ENCODE data around the gene MORC1. TPM values are rescaled to one million over a fixed set of nuclear protein-coding genes. Genes with fewer than 3 reads are reported as not detected.

MORC1 gene
- total and polyA plus RNA-seq, 7 donors, result 0.03 TPM; not detected in 6

DNA sequence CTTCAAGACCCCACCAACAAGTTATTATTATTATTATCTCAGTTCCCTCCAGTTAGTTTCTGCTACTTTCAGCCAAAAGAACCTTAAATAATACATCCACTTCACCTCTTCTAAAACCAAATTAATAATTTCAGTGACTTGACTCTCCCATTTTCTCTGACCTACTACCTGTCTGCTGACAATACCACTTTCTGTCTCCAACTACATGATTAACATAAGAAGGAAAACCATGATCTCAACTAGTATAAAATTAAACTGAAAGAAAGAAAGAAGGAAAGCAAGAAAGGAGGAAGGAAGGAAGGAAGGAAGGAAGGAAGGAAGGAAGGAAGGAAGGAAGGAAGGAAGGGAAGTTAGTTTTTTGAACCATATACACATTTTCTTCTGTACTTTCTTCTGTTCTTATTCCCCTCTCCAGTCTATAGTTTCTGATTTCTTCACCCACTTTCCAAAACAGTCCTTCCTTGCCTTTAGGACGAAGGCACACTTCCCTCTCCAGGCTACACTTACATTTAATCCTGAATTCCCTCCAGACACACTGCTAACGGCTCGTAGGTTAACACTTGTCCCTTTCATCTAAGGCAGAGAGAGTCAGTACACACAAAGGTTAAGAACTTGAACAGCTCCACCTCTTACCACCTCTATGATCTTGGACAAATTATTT, 84.8 kb downstream of the MORC1 start:
- TF ChIP-seq POLR2AphosphoS5 (IDR thresholded peaks at IDR 0.05) (no peak), EP300 (IDR thresholded peaks at IDR 0.05) (no peak), POLR2A (IDR thresholded peaks at IDR 0.05) (no peak)
- TF ChIP-seq, protein P1, sequence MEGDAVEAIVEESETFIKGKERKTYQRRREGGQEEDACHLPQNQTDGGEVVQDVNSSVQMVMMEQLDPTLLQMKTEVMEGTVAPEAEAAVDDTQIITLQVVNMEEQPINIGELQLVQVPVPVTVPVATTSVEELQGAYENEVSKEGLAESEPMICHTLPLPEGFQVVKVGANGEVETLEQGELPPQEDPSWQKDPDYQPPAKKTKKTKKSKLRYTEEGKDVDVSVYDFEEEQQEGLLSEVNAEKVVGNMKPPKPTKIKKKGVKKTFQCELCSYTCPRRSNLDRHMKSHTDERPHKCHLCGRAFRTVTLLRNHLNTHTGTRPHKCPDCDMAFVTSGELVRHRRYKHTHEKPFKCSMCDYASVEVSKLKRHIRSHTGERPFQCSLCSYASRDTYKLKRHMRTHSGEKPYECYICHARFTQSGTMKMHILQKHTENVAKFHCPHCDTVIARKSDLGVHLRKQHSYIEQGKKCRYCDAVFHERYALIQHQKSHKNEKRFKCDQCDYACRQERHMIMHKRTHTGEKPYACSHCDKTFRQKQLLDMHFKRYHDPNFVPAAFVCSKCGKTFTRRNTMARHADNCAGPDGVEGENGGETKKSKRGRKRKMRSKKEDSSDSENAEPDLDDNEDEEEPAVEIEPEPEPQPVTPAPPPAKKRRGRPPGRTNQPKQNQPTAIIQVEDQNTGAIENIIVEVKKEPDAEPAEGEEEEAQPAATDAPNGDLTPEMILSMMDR (IDR thresholded peaks at IDR 0.05), result no peak
- Histone ChIP-seq H3K27ac (no peak overlapping the region), H3K36me3 (no peaks in the 10 kb centered on the region), H3K27me3 (no peaks in the 10 kb centered on the region), H3K4me1 (no peaks in the 10 kb centered on the region), H3K4me3 (no peak overlapping the region), H3K9me3 (no peaks in the 10 kb centered on the region)
- WGBS, 2 donors, result 75 to 76% methylated on average over 3 of the region's 3 CpGs
- no peak for DNase-seq
- intact Hi-C loops (cut with DNase I), result no loop called here

DNA sequence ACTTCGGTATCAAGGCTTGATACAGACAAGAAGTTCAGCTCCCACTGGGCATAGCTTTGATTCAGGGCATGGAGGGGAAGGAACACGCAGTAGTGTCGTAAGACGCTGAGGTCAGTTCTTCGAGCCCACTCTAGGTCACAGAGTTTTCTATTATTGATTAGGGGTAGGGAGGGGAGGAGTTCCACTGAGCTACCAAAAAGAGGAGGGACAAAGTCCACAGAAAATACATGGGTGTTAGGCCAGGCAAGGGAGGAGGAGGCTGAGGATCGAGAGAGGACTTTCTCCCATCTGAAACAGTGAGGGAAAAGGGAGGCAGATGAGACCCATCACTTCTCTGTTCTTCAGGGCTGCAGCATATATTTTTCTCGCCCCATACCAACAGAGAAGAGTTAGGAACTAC, 89.2 kb downstream of the MORC1 start:
- H3K27me3 ChIP-seq, result no peaks in the 10 kb centered on the region
- H3K36me3 ChIP-seq, result no peaks in the 10 kb centered on the region
- WGBS, 2 donors, result 88 to 91% methylated on average over 7 of the region's 7 CpGs
- no peak overlapping the region for H3K4me3 ChIP-seq
- no peak for DNase-seq
- no peaks in the 10 kb centered on the region for H3K9me3 ChIP-seq
- H3K4me1 ChIP-seq, result no peaks in the 10 kb centered on the region
- intact Hi-C loops (cut with DNase I), result no loop called here
- TF ChIP-seq, protein P1 (IDR thresholded peaks at IDR 0.05), result no peak
- TF ChIP-seq EP300 (IDR thresholded peaks at IDR 0.05) (no peak), POLR2AphosphoS5 (IDR thresholded peaks at IDR 0.05) (no peak), POLR2A (IDR thresholded peaks at IDR 0.05) (no peak)
- H3K27ac ChIP-seq, result no peak overlapping the region

DNA sequence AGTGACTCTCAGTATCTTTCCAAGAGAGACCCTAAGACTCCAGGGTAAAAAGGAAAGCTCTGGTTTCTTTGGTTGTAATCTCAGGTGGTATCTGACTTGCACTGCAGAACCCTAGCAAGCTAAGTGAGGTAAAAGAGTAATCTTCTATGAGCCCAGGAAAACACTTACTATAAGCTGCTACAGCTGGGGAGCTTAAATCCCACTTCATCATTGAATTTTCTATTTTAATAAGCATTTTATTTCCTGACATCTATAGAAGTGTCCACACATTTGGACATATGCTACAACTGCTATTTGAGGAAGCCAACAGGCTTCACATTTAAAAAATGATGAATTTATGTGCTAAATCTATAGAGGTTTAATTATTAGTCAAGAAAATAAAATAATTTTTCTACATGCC, 91.1 kb downstream of the MORC1 start:
- DNase-seq, result no peak
- no peaks in the 10 kb centered on the region for H3K27me3 ChIP-seq
- no peaks in the 10 kb centered on the region for H3K4me1 ChIP-seq
- intact Hi-C loops (cut with DNase I), result no loop called here
- H3K4me3 ChIP-seq, result no peak overlapping the region
- H3K27ac ChIP-seq, result no peak overlapping the region
- TF ChIP-seq POLR2A (IDR thresholded peaks at IDR 0.05), result no peak
- TF ChIP-seq EP300 (IDR thresholded peaks at IDR 0.05), result no peak
- TF ChIP-seq, protein P1 (IDR thresholded peaks at IDR 0.05), result no peak
- no peak for TF ChIP-seq POLR2AphosphoS5 (IDR thresholded peaks at IDR 0.05)
- no peaks in the 10 kb centered on the region for H3K36me3 ChIP-seq
- no peaks in the 10 kb centered on the region for H3K9me3 ChIP-seq

DNA sequence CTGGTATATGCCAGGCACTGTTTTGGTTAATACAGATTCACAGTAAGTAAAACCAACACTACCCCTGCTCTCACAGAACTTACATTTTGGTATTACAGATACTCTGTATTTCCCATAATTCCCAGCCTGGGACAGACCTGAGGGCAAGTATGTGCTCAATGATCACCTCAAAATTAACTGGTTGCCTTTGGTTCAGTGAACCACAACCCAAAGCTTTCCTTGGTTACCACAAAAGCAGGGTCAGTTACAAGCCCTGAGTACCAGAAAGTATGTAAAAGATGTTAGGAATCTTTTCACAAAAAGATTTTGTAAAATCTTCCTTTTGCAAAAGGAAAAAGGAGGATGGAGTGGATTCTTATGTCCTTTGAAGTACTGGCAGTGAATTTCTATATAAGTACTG, 92.0 kb downstream of the MORC1 start:
- H3K27me3 ChIP-seq, result no peaks in the 10 kb centered on the region
- no peaks in the 10 kb centered on the region for H3K9me3 ChIP-seq
- H3K27ac ChIP-seq, result no peak overlapping the region
- H3K36me3 ChIP-seq, result no peaks in the 10 kb centered on the region
- DNase-seq, result no peak
- TF ChIP-seq POLR2A (IDR thresholded peaks at IDR 0.05) (no peak), EP300 (IDR thresholded peaks at IDR 0.05) (no peak), POLR2AphosphoS5 (IDR thresholded peaks at IDR 0.05) (no peak)
- TF ChIP-seq, protein P1 (IDR thresholded peaks at IDR 0.05), result no peak
- intact Hi-C loops (cut with DNase I), result no loop called here
- H3K4me3 ChIP-seq, result no peak overlapping the region
- no peaks in the 10 kb centered on the region for H3K4me1 ChIP-seq

DNA sequence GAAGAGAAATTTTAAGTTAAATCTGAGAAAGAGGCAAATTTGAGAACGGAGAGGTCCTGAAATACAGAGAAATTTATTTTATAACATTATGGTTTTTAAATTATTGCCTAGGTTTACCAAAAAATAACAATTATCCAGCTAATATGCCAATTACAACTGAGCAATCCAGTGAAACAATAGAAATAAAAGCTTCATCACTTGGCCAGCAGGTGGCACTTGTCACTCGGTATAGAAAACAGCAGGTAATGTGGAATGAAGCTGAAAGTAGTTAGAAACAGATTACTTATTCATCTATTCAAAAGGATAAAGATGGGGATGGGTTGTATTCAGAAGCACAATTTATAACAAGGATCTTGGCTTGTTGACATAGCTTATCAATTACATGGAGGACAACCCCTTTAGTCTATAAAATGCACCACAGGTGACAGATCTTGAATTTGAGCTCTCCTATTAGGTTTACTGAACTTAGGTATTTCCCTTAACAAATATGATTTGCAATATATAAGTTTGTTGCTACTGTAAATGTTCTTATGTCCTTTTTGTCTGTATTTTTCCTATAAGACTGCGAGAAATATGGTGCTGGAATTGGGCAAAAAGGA, 94.2 kb downstream of the MORC1 start:
- H3K4me1 ChIP-seq, result no peaks in the 10 kb centered on the region
- no peak for DNase-seq
- no peaks in the 10 kb centered on the region for H3K27me3 ChIP-seq
- intact Hi-C loops (cut with DNase I), result no loop called here
- 31 to 35% methylated on average over 3 of the region's 3 CpGs for WGBS, 2 donors
- no peak overlapping the region for H3K27ac ChIP-seq
- no peak overlapping the region for H3K4me3 ChIP-seq
- H3K9me3 ChIP-seq, result no peaks in the 10 kb centered on the region
- no peak for TF ChIP-seq POLR2A (IDR thresholded peaks at IDR 0.05)
- TF ChIP-seq, protein P1 (IDR thresholded peaks at IDR 0.05), result peak in 3 of 4 experiments; percentile 29 to 61 (median 32)
- no peak for TF ChIP-seq EP300 (IDR thresholded peaks at IDR 0.05)
- no peak for TF ChIP-seq POLR2AphosphoS5 (IDR thresholded peaks at IDR 0.05)
- no peaks in the 10 kb centered on the region for H3K36me3 ChIP-seq
